ENCODE measurements around the gene RAD51B. TPM values are rescaled to one million over a fixed set of nuclear protein-coding genes. Genes with fewer than 3 reads are reported as not detected.

RAD51B gene
- total and polyA plus RNA-seq, 2 donors (not counting 1 experiment from before 2014, with no cell fraction given), result 4.6 to 16.3 TPM

GRCh38 chr14:68247274-68247673 lies 427.7 kb downstream of the RAD51B start:
- no peak for DNase-seq (ENCODE audit: low read depth in 2 of 2)
- no peaks in the 10 kb centered on the region for H4K20me1 ChIP-seq (ENCODE audit: control insufficient read depth, extremely low read depth, insufficient read depth, low read length)
- H3K36me3 ChIP-seq (ENCODE audit: control insufficient read depth, insufficient read depth, low read length), result no peaks in the 10 kb centered on the region
- H3K4me1 ChIP-seq (ENCODE audit: control insufficient read depth, extremely low read depth, insufficient read depth, low read length), result peaks cover 33% of the 10 kb centered on the region
- no peaks in the 10 kb centered on the region for H3K27me3 ChIP-seq (ENCODE audit: control insufficient read depth, insufficient read depth, low read length)
- no peak overlapping the region for H2AFZ ChIP-seq (ENCODE audit: low read length)
- no peak overlapping the region for H3K4me3 ChIP-seq (replicated peaks in 1 of 4; ENCODE audit: control extremely low read depth in 1 of 4, insufficient read depth in 1 of 4, low read depth in 3 of 4, low read length in 4 of 4)
- H3K9me3 ChIP-seq (ENCODE audit: control insufficient read depth, insufficient read depth, low read depth, low read length), result no peaks in the 10 kb centered on the region
- H3K9ac ChIP-seq (ENCODE audit: insufficient read depth, low read length), result no peak overlapping the region
- no peak overlapping the region for H3K27ac ChIP-seq (ENCODE audit: insufficient read depth, low read length)
- no peak overlapping the region for H3K4me2 ChIP-seq (ENCODE audit: extremely low read depth, insufficient read depth, low read length)
- H3K79me2 ChIP-seq (ENCODE audit: control insufficient read depth, insufficient read depth, low read length), result no peaks in the 10 kb centered on the region
- TF ChIP-seq CTCF (conservative IDR thresholded peaks at IDR 0.05 in 1 of 2, IDR thresholded peaks at IDR 0.05 in 1 of 2; ENCODE audit: low read depth in 1 of 2, low read length in 2 of 2) (no peak), EZH2 (IDR thresholded peaks at IDR 0.05; ENCODE audit: low read length, missing control alignments) (no peak)

DNA sequence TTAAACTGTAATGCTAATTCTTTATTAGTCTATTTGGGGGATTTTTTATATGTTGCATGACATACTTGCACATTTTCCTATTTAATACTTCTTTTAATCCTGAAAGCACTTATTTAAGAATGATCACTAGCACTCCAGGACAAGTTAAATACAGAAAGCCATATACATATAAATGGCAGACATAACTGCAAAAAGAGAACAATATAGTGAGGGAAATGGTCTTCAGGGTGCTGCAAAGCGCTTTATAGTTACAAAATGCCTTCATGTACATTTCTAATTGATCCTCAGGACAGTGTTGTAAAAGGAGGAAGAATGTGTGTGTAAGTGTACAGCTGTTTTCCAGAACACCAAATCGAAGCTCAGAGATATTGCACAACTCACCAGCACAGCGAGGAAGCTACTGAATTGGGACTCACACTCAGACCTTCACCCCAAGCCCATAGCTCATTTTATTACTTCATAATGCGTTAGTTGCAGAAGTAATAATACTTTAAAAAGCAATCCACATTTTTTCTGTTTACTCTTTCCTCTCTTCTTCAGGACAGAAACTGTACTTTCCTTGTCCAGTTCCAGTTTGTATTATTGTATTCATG lies 428.2 kb downstream of the RAD51B start:
- H4K20me1 ChIP-seq (ENCODE audit: control insufficient read depth, extremely low read depth, insufficient read depth, low read length), result no peaks in the 10 kb centered on the region
- peak overlapping the region; percentile 15 for H3K4me2 ChIP-seq (ENCODE audit: extremely low read depth, insufficient read depth, low read length)
- no peaks in the 10 kb centered on the region for H3K9me3 ChIP-seq (ENCODE audit: control insufficient read depth, insufficient read depth, low read depth, low read length)
- no peak overlapping the region for H3K4me3 ChIP-seq (replicated peaks in 1 of 4; ENCODE audit: control extremely low read depth in 1 of 4, insufficient read depth in 1 of 4, low read depth in 3 of 4, low read length in 4 of 4)
- TF ChIP-seq CTCF (conservative IDR thresholded peaks at IDR 0.05 in 1 of 2, IDR thresholded peaks at IDR 0.05 in 1 of 2; ENCODE audit: low read depth in 1 of 2, low read length in 2 of 2), result no peak
- TF ChIP-seq EZH2 (IDR thresholded peaks at IDR 0.05; ENCODE audit: low read length, missing control alignments), result no peak
- no peaks in the 10 kb centered on the region for H3K27me3 ChIP-seq (ENCODE audit: control insufficient read depth, insufficient read depth, low read length)
- H3K27ac ChIP-seq (ENCODE audit: insufficient read depth, low read length), result no peak overlapping the region
- H3K36me3 ChIP-seq (ENCODE audit: control insufficient read depth, insufficient read depth, low read length), result no peaks in the 10 kb centered on the region
- H3K9ac ChIP-seq (ENCODE audit: insufficient read depth, low read length), result no peak overlapping the region
- DNase-seq (ENCODE audit: low read depth in 2 of 2), result peak in 1 of 2 donors; percentile 84
- no peak overlapping the region for H2AFZ ChIP-seq (ENCODE audit: low read length)
- H3K4me1 ChIP-seq (ENCODE audit: control insufficient read depth, extremely low read depth, insufficient read depth, low read length), result peaks cover 33% of the 10 kb centered on the region
- no peaks in the 10 kb centered on the region for H3K79me2 ChIP-seq (ENCODE audit: control insufficient read depth, insufficient read depth, low read length)

GRCh38 chr14:68248481-68249255 lies 429.1 kb downstream of the RAD51B start:
- Histone ChIP-seq H3K4me2 (ENCODE audit: extremely low read depth, insufficient read depth, low read length) (peak overlapping the region; percentile 25), H3K27me3 (ENCODE audit: control insufficient read depth, insufficient read depth, low read length) (no peaks in the 10 kb centered on the region), H2AFZ (ENCODE audit: low read length) (no peak overlapping the region), H3K4me3 (replicated peaks in 1 of 4; ENCODE audit: control extremely low read depth in 1 of 4, insufficient read depth in 1 of 4, low read depth in 3 of 4, low read length in 4 of 4) (no peak overlapping the region), H4K20me1 (ENCODE audit: control insufficient read depth, extremely low read depth, insufficient read depth, low read length) (no peaks in the 10 kb centered on the region), H3K9ac (ENCODE audit: insufficient read depth, low read length) (no peak overlapping the region), H3K27ac (ENCODE audit: insufficient read depth, low read length) (peak overlapping the region; percentile 9), H3K79me2 (ENCODE audit: control insufficient read depth, insufficient read depth, low read length) (no peaks in the 10 kb centered on the region), H3K9me3 (ENCODE audit: control insufficient read depth, insufficient read depth, low read depth, low read length) (no peaks in the 10 kb centered on the region), H3K4me1 (ENCODE audit: control insufficient read depth, extremely low read depth, insufficient read depth, low read length) (peaks cover 33% of the 10 kb centered on the region), H3K36me3 (ENCODE audit: control insufficient read depth, insufficient read depth, low read length) (no peaks in the 10 kb centered on the region)
- DNase-seq (ENCODE audit: low read depth in 2 of 2), result peak; percentile 81 to 88
- TF ChIP-seq EZH2 (IDR thresholded peaks at IDR 0.05; ENCODE audit: low read length, missing control alignments), result no peak
- TF ChIP-seq CTCF (conservative IDR thresholded peaks at IDR 0.05 in 1 of 2, IDR thresholded peaks at IDR 0.05 in 1 of 2; ENCODE audit: low read depth in 1 of 2, low read length in 2 of 2), result peak; percentile 36 to 42
